NCI-H1092 treated with DMSO at 0.1 percent for 48 hours (cell line): ENCODE measurements around the gene CEP72.
"Not testable (repeated sequence)": the region's sequence is repeated elsewhere in the genome, so short reads cannot be mapped to it uniquely, and the experiment has no call there.

Experiments
- DNase-seq: peaks from one replicate; lab custom pipeline; 2025; lab: John Stamatoyannopoulos, UW

CEP72 gene

DNA sequence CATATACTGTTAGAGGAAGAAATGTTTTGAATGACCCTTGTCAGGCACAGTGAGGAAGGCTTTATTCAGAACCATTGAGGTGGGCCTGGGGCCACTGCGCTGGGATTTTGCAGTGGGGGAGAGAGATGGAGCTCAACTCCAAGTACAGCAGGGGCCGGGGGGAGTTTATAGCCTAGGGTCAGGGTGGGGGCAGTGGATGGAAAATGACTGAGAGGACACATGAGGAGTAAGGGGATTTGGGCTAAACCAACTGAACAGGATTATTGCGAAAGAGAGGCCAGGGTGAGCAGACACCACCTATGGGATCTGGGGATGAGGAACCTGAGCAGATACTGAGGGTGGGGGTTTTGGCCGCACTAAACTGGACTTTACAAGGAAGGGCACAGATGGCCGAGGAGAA, 6.3 kb downstream of the CEP72 start:
- DNase-seq = no peak

DNA sequence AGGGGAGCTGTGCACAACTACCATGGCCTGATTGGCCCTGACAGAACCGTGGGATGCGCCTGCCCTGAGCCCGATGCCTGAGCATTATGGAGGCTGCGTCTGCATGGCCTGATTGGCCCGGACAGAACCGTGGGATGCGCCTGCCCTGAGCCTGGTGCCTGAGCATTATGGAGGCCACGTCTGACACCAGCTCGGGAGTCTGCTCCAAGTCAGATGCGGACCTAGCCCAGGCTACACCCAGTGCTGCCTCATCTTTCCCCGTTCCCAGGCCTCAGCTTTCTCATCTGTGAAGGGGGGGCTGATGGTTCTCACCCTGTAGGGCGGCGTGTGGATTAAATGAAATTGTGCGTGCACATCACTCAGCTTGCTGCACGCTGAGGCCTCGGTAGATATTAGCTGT, 7.3 kb downstream of the CEP72 start:
- no peak for DNase-seq

DNA sequence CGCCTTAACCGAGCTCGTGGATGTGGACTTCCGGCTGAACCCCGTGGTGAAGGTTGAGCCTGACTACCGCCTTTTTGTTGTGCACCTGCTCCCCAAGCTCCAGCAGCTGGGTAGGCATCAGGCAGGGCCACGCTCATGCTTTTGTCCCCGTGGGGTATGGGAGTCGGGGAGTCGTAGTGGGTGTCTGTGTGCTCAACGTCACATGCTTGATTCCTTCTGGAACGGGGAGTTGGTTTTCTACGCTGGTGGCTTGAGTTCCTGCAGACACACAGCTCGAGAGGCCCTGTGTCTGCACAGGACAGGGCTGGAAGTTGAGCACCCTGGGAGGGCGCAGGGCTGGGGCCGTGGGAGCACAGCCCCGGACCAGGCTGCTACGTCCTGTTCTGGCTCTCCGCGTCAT, 8.0 kb downstream of the CEP72 start:
- DNase-seq = no peak

DNA sequence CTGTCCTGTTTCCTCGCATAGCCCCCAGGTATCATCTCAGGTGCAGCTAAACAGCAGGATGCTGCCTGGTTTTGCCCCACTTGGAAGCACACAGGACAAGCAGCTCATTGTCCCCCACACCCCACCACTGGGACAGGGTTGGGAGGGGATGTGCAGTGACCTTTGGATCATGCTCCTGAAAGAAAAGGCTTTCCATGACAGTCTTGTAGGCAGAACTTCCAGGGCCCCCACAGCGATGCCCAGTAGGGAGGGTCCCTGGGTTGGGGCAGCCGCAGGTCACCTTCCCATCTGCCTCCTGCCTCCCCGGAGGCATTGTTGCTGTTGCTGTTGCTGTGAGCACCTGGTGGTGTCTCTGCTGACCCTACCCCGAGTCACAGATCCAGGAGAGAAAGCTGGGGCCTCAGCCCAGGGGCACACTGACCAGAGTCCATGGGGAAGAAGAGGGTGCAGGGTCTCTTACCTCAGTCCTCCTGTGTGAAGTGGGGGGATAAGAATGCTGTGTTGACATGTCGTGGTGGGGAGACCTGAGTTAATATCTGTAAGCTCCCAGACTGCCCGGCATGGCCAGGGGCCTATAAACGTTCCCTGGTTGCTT, 8.5 kb downstream of the CEP72 start:
- DNase-seq = no peak

DNA sequence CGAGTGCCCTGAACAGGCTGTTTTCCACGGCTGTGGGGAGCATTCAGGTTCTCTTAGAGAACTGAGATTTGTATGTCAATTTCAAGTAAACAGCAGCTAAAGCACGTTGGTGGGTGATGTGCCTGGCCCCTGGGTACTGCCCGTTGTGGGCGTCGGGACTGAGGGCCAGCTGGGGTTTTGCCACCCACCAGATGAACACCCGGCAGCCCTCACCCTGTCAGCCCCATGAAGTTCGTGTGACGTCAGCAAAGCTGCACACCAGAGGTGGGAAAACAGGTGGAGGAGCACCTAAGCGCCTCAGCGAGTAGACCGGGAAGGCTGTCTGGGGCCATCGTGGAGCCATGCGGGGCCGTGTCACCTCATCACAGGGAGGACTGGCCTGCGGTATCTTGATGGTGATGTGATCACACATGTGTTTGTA, 9.2 kb downstream of the CEP72 start:
- no peak for DNase-seq

DNA sequence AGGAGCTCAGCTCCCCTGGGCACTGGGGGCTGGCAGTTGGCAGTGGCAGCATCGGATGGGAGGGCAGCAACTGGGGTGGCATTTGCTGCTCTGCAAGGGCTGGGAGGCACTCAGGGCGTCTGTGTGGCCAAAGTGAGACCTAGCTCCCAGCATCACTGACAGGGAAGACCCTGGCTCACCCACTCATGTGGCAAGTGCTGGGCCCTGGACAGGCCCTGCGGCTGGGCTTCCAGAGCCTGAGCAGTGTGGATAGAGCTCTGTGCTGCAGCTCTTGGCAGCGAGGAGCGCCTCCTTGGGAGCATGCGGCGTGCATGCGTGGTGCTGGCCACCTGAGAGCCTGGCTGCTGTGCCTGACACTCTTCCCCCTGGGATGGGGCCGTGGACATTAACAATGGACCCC, 10.2 kb downstream of the CEP72 start:
- DNase-seq = no peak

DNA sequence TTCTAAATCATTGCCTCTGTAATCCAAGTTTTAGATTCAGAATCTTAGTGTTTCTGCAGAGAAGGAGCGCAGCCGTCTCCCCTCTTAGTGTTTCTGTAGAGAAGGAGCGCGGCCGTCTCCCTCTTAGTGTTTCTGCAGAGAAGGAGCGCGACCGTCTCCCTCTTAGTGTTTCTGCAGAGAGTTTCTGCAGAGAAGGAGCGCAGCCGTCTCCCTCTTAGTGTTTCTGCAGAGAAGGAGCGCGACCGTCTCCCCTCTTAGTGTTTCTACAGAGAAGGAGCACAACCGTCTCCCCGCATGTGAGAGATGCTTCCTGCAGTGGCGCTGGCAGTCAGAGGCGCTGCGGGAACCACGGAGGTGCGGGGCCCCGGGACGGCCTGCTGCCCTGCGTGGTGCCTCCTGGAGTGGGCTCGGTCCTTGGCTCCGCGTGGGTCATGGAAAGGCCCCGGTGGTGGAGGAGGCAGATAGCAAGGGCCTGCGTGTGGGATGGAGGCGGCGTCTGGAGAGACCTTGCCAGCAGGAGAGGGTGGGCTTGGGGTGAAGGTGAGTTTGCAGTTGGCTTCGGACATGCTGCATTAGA, 10.9 kb downstream of the CEP72 start:
- DNase-seq = no peak

DNA sequence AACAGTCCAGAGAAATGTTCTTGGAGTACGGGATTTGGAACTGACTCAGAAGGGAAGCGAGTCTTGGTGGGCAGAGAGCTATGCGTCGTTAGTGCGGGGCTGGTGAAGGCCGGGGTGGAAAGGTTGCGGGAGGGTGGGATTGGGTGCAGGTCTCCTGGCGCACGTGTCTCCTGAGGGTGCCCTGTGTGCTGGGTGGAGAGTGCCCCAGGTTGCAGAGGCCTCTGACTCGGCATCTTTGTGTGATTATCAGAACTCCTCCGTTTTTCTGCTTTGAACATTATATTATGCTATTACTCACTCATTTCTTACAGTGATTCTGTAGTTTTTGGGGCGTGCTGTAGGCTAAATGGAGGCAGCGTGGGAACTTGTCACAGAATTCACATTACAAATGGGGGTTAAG, 11.4 kb downstream of the CEP72 start:
- no peak for DNase-seq

DNA sequence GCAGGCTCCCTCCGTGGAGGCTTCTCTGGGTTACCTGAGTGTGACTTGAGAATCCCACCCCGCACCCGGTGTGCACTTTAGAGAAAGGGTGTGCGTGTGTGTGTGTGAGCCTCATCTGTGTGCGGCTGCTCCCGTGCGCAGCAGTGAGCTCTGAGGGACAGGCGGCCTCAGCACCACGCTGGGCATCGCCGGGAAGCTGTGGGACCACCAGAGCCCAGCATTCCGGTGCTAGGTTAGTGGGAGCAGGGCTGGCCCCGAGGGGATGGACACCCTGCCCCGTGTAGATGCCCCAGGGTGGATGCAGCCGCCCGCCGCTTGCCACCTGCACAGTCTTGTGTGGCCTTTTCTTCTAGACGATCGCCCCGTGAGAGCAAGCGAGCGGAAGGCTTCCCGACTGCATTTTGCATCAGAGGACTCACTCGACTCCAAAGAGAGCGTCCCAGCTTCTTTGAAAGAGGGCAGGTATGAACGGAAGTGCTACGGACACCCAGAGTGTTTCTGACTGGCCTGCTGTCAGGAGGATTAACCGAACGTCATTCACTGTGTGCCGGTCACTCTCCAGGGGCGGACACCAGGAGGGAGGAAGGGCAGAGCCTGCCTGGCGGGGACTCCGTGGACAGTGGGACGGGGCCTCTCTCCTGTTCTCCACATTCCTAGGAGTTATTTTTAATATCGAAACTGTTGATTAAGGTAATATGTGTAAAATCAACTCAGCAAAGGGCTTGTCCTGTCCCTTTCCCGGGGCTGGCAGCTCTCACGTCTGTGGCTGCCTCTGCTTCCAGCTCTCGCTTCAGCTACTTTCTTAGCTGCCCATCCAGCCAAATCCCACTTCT, 12.2 kb downstream of the CEP72 start:
- no peak for DNase-seq

DNA sequence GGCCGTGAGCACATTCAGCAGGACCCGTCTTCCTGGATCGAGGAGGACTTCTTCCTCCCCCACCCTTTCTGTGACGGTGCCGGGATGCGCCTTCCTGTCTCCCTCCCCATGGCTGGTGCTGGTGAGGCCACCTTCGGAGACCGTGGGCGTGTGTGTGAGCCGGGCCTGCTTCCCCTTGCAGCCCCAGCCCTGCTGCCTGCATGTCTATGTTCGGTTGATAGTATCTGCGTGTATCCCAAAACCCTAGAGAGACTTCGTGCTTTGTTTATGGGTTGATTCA, 12.8 kb downstream of the CEP72 start:
- no peak for DNase-seq

DNA sequence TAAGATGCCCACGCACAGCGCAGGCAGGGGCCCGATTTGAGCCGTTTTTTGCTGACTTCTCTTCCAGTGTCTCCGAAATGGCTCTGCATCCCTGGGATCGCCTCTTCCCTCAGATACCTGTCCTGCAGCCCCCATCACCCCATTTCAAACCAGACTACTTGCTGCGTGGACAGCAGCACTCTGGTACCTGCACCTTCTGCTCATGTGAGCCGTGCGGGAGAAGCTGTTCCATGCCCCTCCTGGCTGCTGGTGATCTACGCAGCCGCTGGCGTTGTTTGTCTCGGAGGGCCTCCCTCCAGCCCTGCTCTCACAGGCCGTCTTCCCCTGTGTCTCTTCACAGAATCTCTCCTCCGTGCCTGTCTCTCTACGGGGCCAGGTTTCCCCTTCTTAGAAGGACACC, 13.4 kb downstream of the CEP72 start:
- DNase-seq = no peak

DNA sequence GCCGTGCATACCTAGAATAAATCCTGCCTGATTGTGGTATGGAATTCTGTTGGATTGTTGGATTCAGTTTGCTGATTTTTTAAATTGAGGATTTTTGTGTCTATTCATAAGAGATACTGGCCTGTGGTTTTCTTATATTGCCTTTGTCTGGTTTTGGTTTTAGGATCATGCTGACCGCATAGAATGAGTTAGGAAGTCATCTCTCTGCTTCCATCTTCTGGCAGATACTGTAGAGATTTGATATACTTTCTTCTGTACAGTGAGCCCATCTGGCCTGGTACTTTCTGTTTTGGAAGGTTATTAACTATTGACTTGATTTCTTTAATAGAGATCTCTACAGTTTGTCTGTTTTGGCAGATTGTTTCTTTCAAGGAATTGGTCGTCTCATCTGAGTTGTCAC, 14.7 kb downstream of the CEP72 start:
- peak; percentile 10 for DNase-seq

DNA sequence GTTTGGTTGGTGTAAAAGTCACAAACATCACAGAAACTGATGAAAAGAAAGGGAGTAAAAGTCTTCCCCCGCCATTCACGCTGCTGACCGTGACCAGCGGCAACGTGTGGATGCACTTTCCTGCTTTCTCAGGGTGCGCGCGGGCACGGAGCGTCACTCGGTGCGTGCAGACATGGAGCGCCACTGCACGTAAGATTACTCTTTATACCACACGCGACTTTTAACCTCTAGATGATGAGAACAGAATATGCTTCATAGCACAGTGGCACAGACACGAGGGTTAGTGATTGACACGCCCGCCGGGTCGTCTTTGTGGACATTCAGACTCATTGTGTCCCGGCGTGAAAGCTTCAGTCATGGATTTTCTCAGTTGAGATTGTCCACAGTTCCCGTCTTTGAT, 15.7 kb downstream of the CEP72 start:
- no peak for DNase-seq

DNA sequence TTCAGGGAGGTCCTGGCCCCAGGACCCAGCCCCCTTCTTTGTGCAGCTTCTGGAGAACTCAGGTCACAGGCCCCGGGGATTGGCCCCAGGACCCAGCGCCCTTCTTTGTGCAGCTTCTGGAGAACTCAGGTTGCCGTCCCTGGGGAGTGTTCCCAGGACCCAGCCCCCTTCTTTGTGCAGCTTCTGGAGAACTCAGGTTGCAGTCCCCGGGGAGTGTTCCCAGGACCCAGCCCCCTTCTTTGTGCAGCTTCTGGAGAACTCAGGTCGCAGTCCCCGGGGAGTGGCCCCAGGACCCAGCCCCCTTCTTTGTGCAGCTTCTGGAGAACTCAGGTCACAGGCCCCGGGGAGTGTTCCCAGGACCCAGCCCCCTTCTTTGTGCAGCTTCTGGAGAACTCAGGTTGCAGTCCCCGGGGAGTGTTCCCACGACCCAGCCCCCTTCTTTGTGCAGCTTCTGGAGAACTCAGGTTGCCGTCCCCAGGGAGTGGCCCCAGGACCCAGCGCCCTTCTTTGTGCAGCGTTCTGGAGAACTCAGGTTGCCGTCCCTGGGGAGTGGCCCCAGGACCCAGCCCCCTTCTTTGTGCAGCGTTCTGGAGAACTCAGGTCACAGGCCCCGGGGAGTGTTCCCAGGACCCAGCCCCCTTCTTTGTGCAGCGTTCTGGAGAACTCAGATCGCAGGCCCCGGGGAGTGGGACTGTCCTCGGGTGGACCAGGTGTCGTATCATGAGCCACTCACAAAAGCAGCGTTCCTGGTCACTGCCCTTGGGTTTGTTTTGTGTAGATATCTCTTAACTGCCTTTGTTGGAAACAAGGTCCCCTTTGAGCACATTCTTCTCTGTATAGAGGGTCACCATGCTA, 16.4 kb downstream of the CEP72 start:
- not testable (repeated sequence) for DNase-seq

DNA sequence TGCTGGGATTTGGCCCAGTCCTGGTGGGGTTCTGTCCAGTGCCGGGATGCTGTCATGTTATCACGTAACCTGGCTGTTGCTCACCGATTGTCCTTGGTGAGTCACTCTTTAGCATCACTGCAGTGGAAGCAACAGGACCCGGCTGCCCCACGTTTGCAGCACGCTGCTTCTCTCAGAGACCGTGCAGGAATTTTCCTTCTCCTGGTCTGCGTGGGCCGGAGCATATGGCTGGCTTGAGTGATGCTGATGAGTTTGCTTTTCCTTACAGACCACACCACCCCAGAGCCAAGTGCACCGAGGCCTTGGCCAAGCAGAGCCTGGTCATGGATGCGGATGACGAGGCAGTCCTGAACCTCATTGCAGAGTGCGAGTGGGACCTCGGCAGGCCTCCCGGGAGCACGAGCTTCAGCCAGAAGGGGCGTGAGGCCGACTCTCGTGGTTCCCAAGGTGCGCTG, 21.4 kb downstream of the CEP72 start:
- DNase-seq = no peak

DNA sequence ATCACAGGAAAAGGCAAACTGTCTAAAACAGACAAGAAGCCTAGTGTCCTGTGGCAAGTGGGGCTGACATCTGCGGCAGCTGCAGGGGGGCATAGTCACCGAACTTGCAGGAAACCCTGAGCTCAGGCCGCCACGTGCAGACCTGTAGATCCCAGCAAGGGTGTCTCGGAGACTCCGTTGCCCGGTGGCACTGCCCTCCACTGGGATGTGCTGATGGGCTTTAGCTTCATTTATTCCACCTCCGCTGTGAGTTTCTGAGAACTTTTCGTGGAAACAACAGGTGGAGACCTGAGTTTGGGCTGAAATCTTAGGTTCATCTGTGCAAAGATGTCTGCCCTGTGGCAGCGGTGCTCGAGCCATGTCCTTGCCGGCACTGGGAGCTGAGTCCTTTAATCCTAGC, 22.1 kb downstream of the CEP72 start:
- DNase-seq = no peak

DNA sequence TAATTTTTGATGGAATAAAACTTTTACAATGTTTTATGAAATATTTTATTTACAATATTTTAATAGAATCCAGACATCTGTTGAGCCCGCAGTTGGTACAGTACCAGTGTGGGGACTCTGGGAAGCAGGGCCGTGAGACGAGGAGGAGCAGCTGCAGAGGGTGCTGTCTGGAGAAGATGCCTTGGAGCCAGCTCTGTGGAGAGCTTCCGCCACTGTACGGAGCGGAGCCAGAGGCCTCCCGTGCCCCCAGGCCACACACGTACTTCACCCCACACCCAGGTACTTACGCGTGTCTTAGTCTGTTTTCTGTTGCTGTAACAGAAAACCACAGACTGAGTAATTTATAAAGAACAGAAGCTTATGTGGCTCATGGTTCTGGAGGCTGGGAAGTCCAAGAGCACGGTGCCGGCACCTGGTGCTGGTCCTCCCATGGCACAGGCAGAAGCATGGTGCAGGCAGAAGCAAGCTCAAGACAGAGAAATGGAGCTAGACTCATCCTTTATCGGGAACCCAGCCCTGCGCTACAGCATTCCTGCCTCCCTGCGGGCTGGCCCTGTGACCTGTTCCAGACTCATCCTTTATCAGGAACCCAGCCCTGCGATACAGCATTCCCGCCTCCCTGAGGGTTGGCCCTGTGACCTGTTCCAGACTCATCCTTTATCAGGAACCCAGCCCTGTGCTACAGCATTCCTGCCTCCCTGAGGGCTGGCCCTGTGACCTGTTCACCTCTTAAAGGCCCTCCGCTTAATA, 23.3 kb downstream of the CEP72 start:
- DNase-seq = no peak

DNA sequence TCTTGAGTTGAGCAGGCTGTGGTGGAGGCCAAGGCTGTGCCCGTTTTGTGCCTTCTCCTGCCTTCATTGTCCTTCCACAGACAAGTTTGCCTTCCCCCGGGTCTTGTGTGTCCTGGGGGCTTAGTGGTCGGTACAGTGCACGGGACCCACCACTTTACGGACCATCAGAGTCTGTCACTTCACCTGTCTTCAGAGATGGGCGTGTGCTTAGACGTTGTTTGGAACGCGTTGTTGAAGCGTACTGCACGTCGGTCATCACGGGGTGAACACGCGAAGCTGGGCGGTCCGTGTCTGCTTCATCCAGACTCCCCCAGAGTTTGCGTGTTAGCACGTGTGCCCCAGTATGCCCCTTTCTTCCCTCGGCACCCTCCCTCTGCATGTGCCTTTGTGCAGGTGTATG, 24.8 kb downstream of the CEP72 start:
- no peak for DNase-seq

DNA sequence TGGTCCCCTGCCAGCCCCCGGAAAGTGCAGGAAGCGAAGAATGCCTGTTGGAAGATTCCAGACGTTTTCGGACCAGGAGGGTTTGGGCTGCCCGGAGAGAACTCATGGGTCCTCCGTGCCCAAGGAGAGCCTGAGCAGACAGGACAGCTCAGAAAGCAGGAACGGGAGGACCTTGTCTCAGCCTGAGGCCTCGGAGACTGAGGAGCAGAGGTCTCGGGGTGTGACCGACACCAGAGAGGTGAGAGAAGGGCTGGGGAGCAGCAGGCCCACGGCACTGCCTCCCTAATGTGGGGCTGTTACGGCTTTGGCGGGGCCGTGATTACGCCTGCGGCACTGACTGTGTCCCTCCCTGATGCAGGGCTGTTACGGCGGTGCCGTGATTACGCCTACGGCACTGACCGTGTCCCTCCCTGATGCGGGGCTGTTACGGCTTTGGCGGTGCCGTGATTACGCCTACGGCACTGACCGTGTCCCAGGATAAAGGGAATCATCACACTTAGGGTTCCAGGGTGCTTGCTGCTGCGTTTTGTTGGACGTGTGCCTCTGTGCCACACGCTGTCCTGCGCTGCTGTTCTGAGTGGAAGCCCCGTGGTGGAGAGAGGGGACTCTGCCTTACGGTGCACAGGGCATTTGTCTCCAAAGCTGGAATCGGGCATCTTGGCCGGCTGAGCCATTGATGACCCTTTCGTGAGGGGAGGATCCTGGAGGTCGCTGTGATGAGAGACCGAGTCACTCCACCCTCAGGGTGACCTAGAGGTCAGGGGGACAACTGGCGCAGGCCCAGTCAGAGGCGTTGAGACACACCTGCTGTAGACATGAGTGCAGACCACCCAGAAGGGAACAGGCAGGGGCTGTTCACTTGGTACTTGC, 25.7 kb downstream of the CEP72 start:
- DNase-seq = no peak

DNA sequence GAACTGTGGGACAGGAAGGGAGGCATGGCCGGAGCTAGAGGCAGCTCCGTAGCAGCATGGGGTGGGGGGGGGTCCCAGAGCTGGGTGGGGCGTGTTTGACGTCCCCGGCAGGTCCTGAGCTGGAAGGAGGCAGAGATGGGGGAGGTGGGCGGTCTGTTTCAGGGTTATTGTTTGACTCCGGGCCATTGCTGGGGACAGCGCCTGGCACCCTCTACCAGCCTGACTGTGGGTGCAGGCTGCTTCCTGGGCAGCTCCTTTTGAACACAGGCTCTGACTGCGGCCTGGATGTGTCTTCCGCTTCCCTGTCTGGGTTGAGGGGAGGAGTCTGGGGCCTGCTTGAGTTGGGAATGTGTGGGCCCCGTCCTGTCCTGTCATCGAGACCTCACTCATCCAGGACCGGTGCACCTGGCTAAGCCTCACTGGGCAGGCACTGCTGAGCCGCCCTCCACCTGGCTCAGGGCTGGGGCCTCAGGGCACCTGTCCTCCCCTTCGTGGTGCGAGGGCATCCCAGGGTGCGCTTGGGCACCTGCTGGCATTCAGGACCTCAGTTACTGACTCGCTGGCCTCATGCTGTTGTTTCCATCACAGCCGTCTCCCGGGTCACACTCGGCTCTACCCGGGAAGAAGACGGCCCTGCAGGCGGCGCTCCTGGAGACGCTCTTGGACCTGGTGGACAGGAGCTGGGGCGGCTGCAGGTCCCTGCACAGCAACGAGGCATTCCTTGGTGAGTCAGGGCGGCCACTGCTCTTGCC, 26.5 kb downstream of the CEP72 start:
- DNase-seq = no peak

DNA sequence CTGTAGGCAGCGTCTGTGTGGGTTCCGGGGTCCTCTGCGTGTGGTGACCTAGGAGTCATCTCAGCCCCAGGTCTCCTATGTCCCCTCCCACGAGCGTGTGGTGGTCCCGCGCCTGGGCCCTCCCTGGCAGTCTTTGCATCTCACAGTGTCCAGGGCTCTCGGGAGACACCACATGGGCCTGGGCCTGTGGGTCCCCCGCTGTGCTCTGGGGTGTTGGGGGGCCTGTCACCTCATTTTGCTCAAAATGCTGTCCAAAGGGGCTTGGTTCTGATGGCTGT, 27.1 kb downstream of the CEP72 start:
- DNase-seq = no peak
